ENCODE data around the gene RNU5B-1.
"Not testable (repeated sequence)": the region's sequence is repeated elsewhere in the genome, so short reads cannot be mapped to it uniquely, and the experiment has no call there.

The RNU5B-1 gene

DNA sequence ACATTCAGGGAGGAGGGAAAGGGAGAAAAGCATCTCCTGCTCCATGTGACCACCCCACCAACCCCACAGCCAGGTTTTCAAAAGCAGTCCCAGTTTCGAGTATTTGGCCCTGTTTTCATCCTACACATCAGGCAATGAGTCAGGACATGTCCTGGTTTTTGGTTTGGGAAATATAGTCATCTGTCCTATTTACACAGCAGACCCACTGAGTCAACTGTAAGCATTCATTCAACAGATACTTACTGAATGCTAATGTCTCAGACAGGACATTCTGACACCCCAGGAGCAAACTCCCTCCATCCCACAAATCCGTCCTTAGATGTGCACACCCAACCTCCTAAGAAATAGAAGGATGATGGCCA is 40.4 kb downstream of the RNU5B-1 start:
- no peak for DNase-seq

DNA sequence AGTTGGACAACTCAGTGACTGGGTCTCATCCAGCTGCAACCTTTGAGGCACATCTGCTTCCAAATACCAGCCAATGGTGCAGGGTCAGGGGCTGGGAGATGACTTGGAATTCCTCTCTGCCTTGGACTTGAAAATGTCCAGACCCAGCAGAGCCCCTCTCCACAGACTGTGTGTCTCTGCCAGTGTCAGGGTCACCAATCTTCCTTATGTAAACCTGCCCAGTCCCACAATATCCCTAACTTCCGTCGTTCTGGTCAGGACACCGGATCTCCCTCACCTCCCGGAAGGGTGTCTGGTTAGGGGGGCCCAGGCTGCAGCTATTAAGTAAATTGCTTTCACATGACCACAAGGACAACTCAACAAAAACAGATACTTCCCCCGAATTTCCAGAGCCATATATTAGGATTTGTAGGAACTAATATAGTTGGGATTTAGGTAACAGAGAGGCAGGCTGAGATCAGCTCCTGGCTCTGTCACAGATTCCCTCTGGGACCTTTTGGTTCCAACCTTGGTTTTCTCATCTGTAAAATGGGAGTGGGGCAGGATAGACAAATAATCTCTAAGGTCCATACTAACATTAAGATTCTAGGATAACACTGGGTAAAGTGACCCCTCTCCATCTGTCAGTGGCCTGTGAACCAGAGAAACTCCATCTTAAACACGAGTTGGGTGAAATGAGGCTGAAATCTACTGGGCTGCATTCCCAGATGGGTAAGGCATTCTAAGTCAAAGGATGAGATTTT is 42.5 kb downstream of the RNU5B-1 start:
- no peak for DNase-seq

DNA sequence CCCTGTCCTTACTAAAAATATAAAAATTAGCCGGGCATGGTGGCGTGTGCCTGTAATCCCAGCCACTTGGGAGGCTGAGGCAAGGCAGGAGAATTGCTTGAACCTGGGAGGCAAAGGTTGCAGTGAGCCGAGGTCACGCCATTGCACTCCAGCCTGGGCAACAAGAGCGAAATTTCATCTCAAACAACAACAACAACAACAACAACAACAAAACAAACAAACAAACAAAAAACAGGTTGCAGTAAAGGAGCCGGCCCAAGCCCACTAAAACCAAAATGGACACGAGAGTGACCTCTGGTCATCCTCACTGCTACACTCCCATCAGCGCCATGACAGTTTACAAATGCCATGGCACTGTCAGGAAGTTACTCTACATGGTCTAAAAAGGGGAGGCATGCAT is 43.3 kb downstream of the RNU5B-1 start:
- DNase-seq = not testable (repeated sequence)

DNA sequence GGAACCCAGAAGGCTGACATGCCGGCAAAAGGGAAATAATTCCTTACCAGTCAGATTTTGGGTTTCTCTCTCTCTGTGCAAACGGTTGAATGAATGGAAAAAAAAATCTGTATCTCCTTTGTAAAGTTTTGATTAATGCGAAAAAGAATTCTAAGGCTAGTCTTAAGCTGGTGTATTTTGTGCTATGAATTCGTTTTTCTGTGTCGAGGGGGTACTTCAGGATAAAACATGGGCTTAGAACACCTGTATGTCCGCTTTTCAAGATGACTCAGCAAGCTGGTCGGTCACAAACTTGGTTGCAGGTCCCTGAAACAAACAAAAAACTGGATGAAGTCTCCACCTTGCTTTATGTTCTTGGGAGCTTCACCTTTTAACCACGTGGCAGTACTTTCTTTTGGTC is 44.9 kb downstream of the RNU5B-1 start:
- no peak for DNase-seq

DNA sequence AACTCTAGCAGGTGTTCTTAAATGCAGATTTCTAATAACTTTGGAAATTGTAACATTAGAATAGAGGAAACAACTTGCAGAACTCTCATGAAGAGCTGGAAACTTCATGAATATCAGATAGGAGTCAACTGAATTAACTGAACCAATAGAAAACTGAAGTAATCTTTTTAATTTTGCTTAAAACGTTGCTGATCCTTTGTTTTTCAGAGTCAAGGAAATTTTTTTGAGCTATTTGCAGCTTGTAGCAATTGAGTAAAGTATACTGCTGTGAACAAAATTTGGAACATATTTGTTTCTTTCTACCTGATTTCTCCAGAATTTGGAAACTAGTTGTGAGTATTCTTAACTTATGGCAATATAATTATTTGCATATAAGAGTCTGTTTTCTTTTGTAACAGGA is 47.5 kb downstream of the RNU5B-1 start:
- peak; percentile 31 for DNase-seq
